ENCODE measurements around the gene JAZF1.

DNA sequence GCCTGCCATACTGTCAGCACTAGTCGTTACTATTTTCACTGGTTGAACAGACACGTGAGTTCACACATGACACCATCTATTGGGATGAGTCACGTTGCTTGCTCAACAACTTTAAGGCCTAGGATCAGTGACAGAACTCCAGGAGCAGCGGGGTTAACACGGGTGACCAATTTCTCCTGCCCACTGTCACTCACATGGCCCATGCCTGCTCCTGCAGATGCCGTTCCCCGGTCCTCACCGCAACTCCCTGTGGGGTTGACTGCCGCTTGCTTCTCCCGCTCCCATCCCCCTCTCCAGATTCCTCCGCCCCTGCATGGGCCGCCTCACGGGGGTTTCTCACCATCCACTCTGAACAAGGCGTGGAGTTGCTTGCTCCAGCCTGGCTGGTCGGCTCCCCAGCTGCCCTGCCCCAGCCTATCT lies 312.5 kb downstream of the JAZF1 start:
- TF ChIP-seq, protein P1, sequence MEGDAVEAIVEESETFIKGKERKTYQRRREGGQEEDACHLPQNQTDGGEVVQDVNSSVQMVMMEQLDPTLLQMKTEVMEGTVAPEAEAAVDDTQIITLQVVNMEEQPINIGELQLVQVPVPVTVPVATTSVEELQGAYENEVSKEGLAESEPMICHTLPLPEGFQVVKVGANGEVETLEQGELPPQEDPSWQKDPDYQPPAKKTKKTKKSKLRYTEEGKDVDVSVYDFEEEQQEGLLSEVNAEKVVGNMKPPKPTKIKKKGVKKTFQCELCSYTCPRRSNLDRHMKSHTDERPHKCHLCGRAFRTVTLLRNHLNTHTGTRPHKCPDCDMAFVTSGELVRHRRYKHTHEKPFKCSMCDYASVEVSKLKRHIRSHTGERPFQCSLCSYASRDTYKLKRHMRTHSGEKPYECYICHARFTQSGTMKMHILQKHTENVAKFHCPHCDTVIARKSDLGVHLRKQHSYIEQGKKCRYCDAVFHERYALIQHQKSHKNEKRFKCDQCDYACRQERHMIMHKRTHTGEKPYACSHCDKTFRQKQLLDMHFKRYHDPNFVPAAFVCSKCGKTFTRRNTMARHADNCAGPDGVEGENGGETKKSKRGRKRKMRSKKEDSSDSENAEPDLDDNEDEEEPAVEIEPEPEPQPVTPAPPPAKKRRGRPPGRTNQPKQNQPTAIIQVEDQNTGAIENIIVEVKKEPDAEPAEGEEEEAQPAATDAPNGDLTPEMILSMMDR (IDR thresholded peaks at IDR 0.05; ENCODE audit: poor library complexity), result no peak
- no peak for TF ChIP-seq EZH2phosphoT487 (IDR thresholded peaks at IDR 0.05; ENCODE audit: low read depth, severe bottlenecking, unreplicated experiment)

Measured in hepatocyte (in vitro differentiated cells).